Endodermal cell (in vitro differentiated cells): ENCODE data around the gene FAM229A. TPM values are rescaled to one million over a fixed set of nuclear protein-coding genes. Genes with fewer than 3 reads are reported as not detected.
A peak's percentile ranks its signal among the peaks of the same experiment; 100 is the strongest.

Experiments
- DNase-seq: peaks from one replicate; pipeline ENCODE4 v3.0.0-alpha.2; 2017
- H3K27ac ChIP-seq: 2 replicates; pipeline ENCODE4 v1.5.1; 2013; ENCODE audit warnings: mild to moderate bottlenecking, low read depth, low read length, moderate library complexity
- H3K27me3 ChIP-seq: 2 replicates; pipeline ENCODE4 v1.6.1; 2013; ENCODE audit warnings: mild to moderate bottlenecking, low read length, moderate library complexity; ENCODE audit not compliant: insufficient read depth, control insufficient read depth, poor library complexity, severe bottlenecking
- H3K36me3 ChIP-seq: 2 replicates; pipeline ENCODE4 v1.7.0; 2013; ENCODE audit warnings: mild to moderate bottlenecking, low read length, moderate library complexity; ENCODE audit not compliant: control insufficient read depth, insufficient read depth
- H3K4me1 ChIP-seq: one replicate; pipeline ENCODE4 v1.7.0; 2013; ENCODE audit warnings: low read length; ENCODE audit not compliant: control insufficient read depth, insufficient read depth
- H3K4me3 ChIP-seq: 2 replicates; pipeline ENCODE4 v1.5.1; 2013; ENCODE audit warnings: mild to moderate bottlenecking, low read length, moderate library complexity
- H3K9ac ChIP-seq: 2 replicates; pipeline ENCODE4 v1.6.1; 2013; ENCODE audit warnings: mild to moderate bottlenecking, low read length, moderate library complexity; ENCODE audit not compliant: poor library complexity, severe bottlenecking; ENCODE audit errors: extremely low read depth
- H3K9me3 ChIP-seq: 2 replicates; pipeline ENCODE4 v1.6.1; 2013; ENCODE audit warnings: mild to moderate bottlenecking, low read length, moderate library complexity; ENCODE audit not compliant: control insufficient read depth
- H3K27ac Mint-ChIP-seq: 2 replicates; pipeline ENCODE4 v1.8.0; 2020; ENCODE audit warnings: mixed read lengths
- H3K27me3 Mint-ChIP-seq: 2 replicates; pipeline ENCODE4 v1.8.0; 2021; ENCODE audit warnings: mild to moderate bottlenecking, mixed read lengths; ENCODE audit not compliant: insufficient read depth
- H3K36me3 Mint-ChIP-seq: 2 replicates; pipeline ENCODE4 v1.8.0; 2020; ENCODE audit warnings: low read depth, mixed read lengths
- H3K4me1 Mint-ChIP-seq: 2 replicates; pipeline ENCODE4 v1.8.0; 2020; ENCODE audit warnings: mixed read lengths
- H3K4me3 Mint-ChIP-seq: 2 replicates; pipeline ENCODE4 v1.8.0; 2020; ENCODE audit warnings: mild to moderate bottlenecking, moderate library complexity, mixed read lengths
- H3K9me3 Mint-ChIP-seq: 2 replicates; pipeline ENCODE4 v1.8.0; 2020; ENCODE audit warnings: mild to moderate bottlenecking, mixed read lengths
- WGBS, 2 experiments: methylation state at CpG; one replicate each; pipeline versions ENCODE4 v1.1.5 to v1.1.7; 2013; ENCODE audit warnings: missing lambda C conversion rate in 2 of 2, mixed read lengths in 1 of 2; ENCODE audit not compliant: insufficient coverage in 1 of 2, insufficient read length in 1 of 2; 5-methylcytosine and 5-hydroxymethylcytosine counted together
- total RNA-seq, 2 donors: library from RNA; stranded (reverse); fragmentation: NEBNext Ultra II Directional in 1 of 2; extraction: Animal tissue kit (Norgen Biotek cat#: 25700) in 1 of 2; gene quantifications; 2 replicates in 1 of 2; 3 replicates in 1 of 2; pipeline ENCODE4 v1.2.1, GENCODE V29; 2021
- TF ChIP-seq, protein P1 (sequence below): fragments of 200-600 bp; sonication (generic); conservative IDR thresholded peaks from 2 replicates; pipeline ENCODE4 v1.5.0; 2021; ENCODE audit warnings: antibody characterized with exemption, mild to moderate bottlenecking

FAM229A gene
- total RNA-seq, 2 donors from 2014 or later: 6.8 to 8.4 TPM

DNA sequence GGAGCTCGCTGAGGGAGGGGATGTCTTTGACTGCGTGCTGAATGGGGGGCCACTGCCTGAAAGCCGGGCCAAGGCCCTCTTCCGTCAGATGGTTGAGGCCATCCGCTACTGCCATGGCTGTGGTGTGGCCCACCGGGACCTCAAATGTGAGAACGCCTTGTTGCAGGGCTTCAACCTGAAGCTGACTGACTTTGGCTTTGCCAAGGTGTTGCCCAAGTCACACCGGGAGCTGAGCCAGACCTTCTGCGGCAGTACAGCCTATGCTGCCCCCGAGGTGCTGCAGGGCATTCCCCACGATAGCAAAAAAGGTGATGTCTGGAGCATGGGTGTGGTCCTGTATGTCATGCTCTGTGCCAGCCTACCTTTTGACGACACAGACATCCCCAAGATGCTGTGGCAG is 1.4 kb upstream of the FAM229A start:
- Mint-ChIP-seq H3K36me3 (peaks cover 51% of the 10 kb centered on the region), H3K27me3 (peaks cover 14% of the 10 kb centered on the region), H3K4me1 (peaks cover 4% of the 10 kb centered on the region), H3K9me3 (no peaks in the 10 kb centered on the region), H3K4me3 (no peak overlapping the region), H3K27ac (no peak overlapping the region)
- H3K4me3 ChIP-seq: no peak overlapping the region
- 95 to 96% methylated on average over 9 to 12 of the region's 12 CpGs for WGBS, 2 experiments
- H3K27ac ChIP-seq: no peak overlapping the region
- H3K4me1 ChIP-seq: no peaks in the 10 kb centered on the region
- DNase-seq: no peak
- H3K9ac ChIP-seq: no peak overlapping the region
- H3K27me3 ChIP-seq: no peaks in the 10 kb centered on the region
- no peaks in the 10 kb centered on the region for H3K9me3 ChIP-seq
- TF ChIP-seq, protein P1, sequence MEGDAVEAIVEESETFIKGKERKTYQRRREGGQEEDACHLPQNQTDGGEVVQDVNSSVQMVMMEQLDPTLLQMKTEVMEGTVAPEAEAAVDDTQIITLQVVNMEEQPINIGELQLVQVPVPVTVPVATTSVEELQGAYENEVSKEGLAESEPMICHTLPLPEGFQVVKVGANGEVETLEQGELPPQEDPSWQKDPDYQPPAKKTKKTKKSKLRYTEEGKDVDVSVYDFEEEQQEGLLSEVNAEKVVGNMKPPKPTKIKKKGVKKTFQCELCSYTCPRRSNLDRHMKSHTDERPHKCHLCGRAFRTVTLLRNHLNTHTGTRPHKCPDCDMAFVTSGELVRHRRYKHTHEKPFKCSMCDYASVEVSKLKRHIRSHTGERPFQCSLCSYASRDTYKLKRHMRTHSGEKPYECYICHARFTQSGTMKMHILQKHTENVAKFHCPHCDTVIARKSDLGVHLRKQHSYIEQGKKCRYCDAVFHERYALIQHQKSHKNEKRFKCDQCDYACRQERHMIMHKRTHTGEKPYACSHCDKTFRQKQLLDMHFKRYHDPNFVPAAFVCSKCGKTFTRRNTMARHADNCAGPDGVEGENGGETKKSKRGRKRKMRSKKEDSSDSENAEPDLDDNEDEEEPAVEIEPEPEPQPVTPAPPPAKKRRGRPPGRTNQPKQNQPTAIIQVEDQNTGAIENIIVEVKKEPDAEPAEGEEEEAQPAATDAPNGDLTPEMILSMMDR: no peak
- peaks cover 50% of the 10 kb centered on the region for H3K36me3 ChIP-seq

DNA sequence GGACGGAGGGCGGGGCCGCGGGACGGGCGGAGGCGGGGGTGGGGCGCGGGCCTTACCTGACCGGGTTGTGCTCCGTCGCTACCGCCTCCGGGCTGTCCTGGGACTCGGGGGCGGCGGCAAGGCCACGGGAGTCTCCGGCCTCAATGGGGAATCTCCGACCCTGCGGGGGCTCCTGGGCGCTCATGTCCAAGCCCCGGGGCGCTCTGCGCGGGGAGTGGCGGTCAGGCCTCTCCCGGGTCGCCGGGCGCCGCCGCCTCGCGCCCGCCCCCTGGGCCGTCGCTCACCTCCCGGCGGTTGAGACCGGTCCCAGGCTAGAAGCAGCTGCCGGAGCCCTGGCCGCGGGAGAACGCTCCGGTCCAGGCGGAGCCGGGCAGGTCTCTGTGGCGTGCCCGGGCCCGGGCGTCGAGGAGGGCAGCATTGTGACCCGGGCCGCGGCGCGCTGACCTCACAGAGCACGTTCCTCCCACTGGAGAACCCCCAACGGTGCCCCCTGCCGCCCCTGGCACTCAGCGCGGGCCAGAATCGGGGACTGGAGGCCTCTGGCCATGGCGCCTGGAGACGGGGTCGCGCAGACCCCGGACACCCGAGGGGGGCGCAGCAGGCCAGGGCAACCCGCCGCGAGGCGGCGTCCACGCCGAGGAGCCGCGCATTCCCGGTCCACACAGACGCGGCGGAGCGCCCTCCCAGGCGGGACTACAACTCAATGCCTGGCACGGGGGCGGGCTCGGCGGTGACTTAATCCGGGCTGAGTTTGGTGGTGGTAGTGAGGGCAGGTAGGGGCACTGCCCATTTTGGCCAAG is 411 bp downstream of the FAM229A start:
- H3K9ac ChIP-seq: peak overlapping the region; percentile 41
- Mint-ChIP-seq H3K27me3 (peaks cover 14% of the 10 kb centered on the region), H3K4me1 (peaks cover 4% of the 10 kb centered on the region), H3K36me3 (peaks cover 34% of the 10 kb centered on the region), H3K4me3 (peak overlapping the region; percentile 39), H3K9me3 (no peaks in the 10 kb centered on the region), H3K27ac (no peak overlapping the region)
- no peaks in the 10 kb centered on the region for H3K27me3 ChIP-seq
- WGBS, 2 experiments: 12% methylated on average over 5 to 91 of the region's 91 CpGs
- TF ChIP-seq, protein P1: peak; percentile 57
- peaks cover 32% of the 10 kb centered on the region for H3K36me3 ChIP-seq
- DNase-seq: peak; percentile 83
- H3K4me1 ChIP-seq: no peaks in the 10 kb centered on the region
- no peak overlapping the region for H3K27ac ChIP-seq
- no peaks in the 10 kb centered on the region for H3K9me3 ChIP-seq
- H3K4me3 ChIP-seq: no peak overlapping the region

DNA sequence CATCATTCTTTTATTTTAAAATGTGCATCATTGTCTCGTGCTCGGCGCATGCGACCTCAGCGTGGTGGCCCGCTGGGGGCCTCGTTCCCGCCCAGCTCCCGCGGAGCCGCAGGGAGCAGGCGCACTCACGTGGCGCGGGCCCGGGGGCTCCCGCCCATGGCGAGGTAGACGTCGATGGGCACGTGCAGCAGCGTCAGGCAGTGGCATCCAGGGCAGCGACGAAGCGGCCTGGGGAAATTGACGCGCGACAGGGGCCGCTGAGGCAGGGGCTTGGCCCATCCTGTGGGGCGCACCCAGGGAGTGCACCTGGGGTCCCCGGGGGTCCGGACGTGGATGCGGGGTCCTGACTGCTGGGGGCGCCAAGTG is 994 bp downstream of the FAM229A start:
- H3K27me3 ChIP-seq: no peaks in the 10 kb centered on the region
- Mint-ChIP-seq H3K4me1 (peaks cover 4% of the 10 kb centered on the region), H3K4me3 (peak overlapping the region; percentile 24), H3K36me3 (peaks cover 28% of the 10 kb centered on the region), H3K9me3 (no peaks in the 10 kb centered on the region), H3K27ac (no peak overlapping the region), H3K27me3 (peaks cover 16% of the 10 kb centered on the region)
- 67 to 82% methylated on average over 30 to 35 of the region's 35 CpGs for WGBS, 2 experiments
- TF ChIP-seq, protein P1: no peak
- no peak overlapping the region for H3K4me3 ChIP-seq
- DNase-seq: no peak
- H3K9me3 ChIP-seq: no peaks in the 10 kb centered on the region
- no peak overlapping the region for H3K27ac ChIP-seq
- H3K9ac ChIP-seq: no peak overlapping the region
- H3K4me1 ChIP-seq: no peaks in the 10 kb centered on the region
- peaks cover 26% of the 10 kb centered on the region for H3K36me3 ChIP-seq
